ENCODE data around the gene BLM. TPM values are rescaled to one million over a fixed set of nuclear protein-coding genes. Genes with fewer than 3 reads are reported as not detected.
"Not testable (repeated sequence)": the region's sequence is repeated elsewhere in the genome, so short reads cannot be mapped to it uniquely, and the experiment has no call there.

The BLM gene
- 1 to 10 TPM in 2 of 4 donors, under 1 TPM in 2; 0.27 to 2.4 (median 1.4) TPM for total RNA-seq
- 10 to 100 TPM in 1 of 3 donors, 1 to 10 TPM in 1, under 1 TPM in 1; 0.74 to 15.6 (median 1.7) TPM for polyA plus RNA-seq
- long read RNA-seq, donor 1, partial matches to known transcripts = 0 of 1 reads
- long read RNA-seq, donor 1, other reads (novel, unspliced or antisense) = 1 of 1 reads
- long read RNA-seq, donor 2, full-length matches to known transcripts = 2 of 7 reads
- long read RNA-seq, donor 2, partial matches to known transcripts = 4 of 7 reads
- long read RNA-seq, donor 2, other reads (novel, unspliced or antisense) = 1 of 7 reads

GRCh38 chr15:90716976-90717821 lies at the start of gene BLM:
BLM (plus strand) TSS chr15:90717346; CDS start chr15:90747393, 30,047 bp downstream.
- H3K4me1 ChIP-seq = peaks cover 6% of the 10 kb centered on the region
- H3K4me3 ChIP-seq = peak within 1 kb of the TSS; percentile 92
- H3K27ac ChIP-seq = peak within 1 kb of the TSS; percentile 95
- peak; percentile 96 to 98 for DNase-seq
- H3K36me3 ChIP-seq (ENCODE audit: insufficient read depth in 1 of 2, low read depth in 1 of 2) = no peaks in the 10 kb centered on the region
- H3K27me3 ChIP-seq (ENCODE audit: insufficient read depth in 3 of 3, low read length in 2 of 3) = no peaks in the 10 kb centered on the region
- TF ChIP-seq, protein P1, sequence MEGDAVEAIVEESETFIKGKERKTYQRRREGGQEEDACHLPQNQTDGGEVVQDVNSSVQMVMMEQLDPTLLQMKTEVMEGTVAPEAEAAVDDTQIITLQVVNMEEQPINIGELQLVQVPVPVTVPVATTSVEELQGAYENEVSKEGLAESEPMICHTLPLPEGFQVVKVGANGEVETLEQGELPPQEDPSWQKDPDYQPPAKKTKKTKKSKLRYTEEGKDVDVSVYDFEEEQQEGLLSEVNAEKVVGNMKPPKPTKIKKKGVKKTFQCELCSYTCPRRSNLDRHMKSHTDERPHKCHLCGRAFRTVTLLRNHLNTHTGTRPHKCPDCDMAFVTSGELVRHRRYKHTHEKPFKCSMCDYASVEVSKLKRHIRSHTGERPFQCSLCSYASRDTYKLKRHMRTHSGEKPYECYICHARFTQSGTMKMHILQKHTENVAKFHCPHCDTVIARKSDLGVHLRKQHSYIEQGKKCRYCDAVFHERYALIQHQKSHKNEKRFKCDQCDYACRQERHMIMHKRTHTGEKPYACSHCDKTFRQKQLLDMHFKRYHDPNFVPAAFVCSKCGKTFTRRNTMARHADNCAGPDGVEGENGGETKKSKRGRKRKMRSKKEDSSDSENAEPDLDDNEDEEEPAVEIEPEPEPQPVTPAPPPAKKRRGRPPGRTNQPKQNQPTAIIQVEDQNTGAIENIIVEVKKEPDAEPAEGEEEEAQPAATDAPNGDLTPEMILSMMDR (IDR thresholded peaks at IDR 0.05) = peak; percentile 46
- ATAC-seq = peak; percentile 100
- no peaks in the 10 kb centered on the region for H3K9me3 ChIP-seq
- 0% methylated on average over 63 to 65 of the region's 65 CpGs for WGBS, 3 donors
- intact Hi-C loops (cut with DNase I) = loop anchor here (1.0 to 5.0 kb wide), 2 partner anchors 155 to 169 kb away; no protein-coding TSS in a partner anchor

- H3K9me3 ChIP-seq; ATAC-seq; H3K27me3 ChIP-seq (ENCODE audit: insufficient read depth in 3 of 3, low read length in 2 of 3); H3K36me3 ChIP-seq (ENCODE audit: insufficient read depth in 1 of 2, low read depth in 1 of 2); DNase-seq; H3K4me3 ChIP-seq; intact Hi-C loops (cut with DNase I); H3K4me1 ChIP-seq; H3K27ac ChIP-seq: not testable (repeated sequence)
- 89% methylated on average over 7 of the region's 7 CpGs for WGBS, 3 donors
Observed at GRCh38 chr15:90667755-90668345, 49.3 kb upstream of the BLM start.

- 93 to 95% (median 93%) methylated on average over 8 of the region's 8 CpGs for WGBS, 3 donors
- DNase-seq; intact Hi-C loops (cut with DNase I); H3K27ac ChIP-seq; H3K4me3 ChIP-seq; H3K36me3 ChIP-seq (ENCODE audit: insufficient read depth in 1 of 2, low read depth in 1 of 2); H3K4me1 ChIP-seq; H3K9me3 ChIP-seq; ATAC-seq; H3K27me3 ChIP-seq (ENCODE audit: insufficient read depth in 3 of 3, low read length in 2 of 3): not testable (repeated sequence)
Observed at GRCh38 chr15:90670631-90671030, 46.5 kb upstream of the BLM start.

DNA sequence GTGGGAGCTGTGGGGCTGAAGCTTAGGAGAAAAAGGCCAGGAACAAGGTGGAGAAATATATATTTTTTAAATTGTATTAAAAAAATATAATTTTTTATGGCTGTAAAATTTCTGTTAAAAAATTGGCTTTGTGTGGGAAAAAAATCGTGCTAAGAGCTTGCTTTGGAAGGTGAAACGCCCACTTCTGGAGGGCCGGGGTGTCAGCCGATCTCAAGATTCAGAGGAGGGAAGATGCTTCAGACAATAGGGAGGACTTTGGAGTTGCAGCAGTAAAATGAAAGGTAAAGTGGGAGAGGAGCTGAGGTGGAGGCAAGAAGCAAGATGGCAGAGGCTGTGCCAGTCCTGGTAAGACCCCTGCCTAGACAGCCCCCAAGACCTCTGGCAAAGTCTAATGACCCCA lies 45.9 kb upstream of the BLM start:
- no peaks in the 10 kb centered on the region for H3K36me3 ChIP-seq (ENCODE audit: insufficient read depth in 1 of 2, low read depth in 1 of 2)
- ATAC-seq = no peak
- TF ChIP-seq, protein P1 (IDR thresholded peaks at IDR 0.05) = no peak
- no peaks in the 10 kb centered on the region for H3K9me3 ChIP-seq
- WGBS, 3 donors = 85 to 86% (median 85%) methylated on average over 4 of the region's 4 CpGs
- no peak overlapping the region for H3K27ac ChIP-seq
- no peaks in the 10 kb centered on the region for H3K27me3 ChIP-seq (ENCODE audit: insufficient read depth in 3 of 3, low read length in 2 of 3)
- H3K4me3 ChIP-seq = no peak overlapping the region
- intact Hi-C loops (cut with DNase I) = no loop called here
- peaks cover under 1% of the 10 kb centered on the region for H3K4me1 ChIP-seq
- DNase-seq = no peak

DNA sequence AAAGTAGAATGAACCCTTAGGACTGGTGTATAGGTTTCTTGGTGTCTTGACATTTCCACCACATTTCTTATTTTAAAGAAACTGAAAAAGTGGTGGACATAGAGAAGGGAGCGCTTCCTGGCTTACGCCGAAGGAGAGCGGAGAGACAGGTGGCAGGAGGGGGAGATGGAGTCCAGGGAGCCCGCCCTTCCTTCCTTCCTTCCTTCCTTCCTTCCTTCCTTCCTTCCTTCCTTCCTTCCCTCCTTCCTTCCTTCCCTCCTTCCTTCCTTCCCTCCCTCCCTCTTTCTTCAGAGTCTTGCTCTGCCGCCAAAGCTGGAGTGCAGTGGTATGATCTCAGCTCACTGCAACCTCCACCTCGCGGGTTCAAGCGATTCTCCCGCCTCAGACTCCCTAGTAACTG lies 43.8 kb upstream of the BLM start:
- 87 to 95% (median 93%) methylated on average over 9 to 10 of the region's 10 CpGs for WGBS, 3 donors
- intact Hi-C loops (cut with DNase I); ATAC-seq; H3K4me1 ChIP-seq; H3K4me3 ChIP-seq; H3K27ac ChIP-seq; H3K36me3 ChIP-seq (ENCODE audit: insufficient read depth in 1 of 2, low read depth in 1 of 2); H3K9me3 ChIP-seq; DNase-seq; H3K27me3 ChIP-seq (ENCODE audit: insufficient read depth in 3 of 3, low read length in 2 of 3): not testable (repeated sequence)

- intact Hi-C loops (cut with DNase I) = no loop called here
- Histone ChIP-seq H3K36me3 (ENCODE audit: insufficient read depth in 1 of 2, low read depth in 1 of 2) (no peaks in the 10 kb centered on the region), H3K4me1 (no peaks in the 10 kb centered on the region), H3K27me3 (ENCODE audit: insufficient read depth in 3 of 3, low read length in 2 of 3) (no peaks in the 10 kb centered on the region), H3K27ac (no peak overlapping the region), H3K9me3 (no peaks in the 10 kb centered on the region), H3K4me3 (no peak overlapping the region)
- no peak for ATAC-seq
- TF ChIP-seq, protein P1 (IDR thresholded peaks at IDR 0.05) = no peak
- 44 to 60% (median 57%) methylated on average over 3 of the region's 3 CpGs for WGBS, 3 donors
- no peak for DNase-seq
Observed at GRCh38 chr15:90674476-90674875, 42.7 kb upstream of the BLM start.

Measured in psoas muscle (tissue), 8 donors.